ENCODE results near the gene TTYH1.

TTYH1 gene

GRCh38 chr19:54393381-54393780 is 21.9 kb upstream of the TTYH1 start:
- H3K9me2 ChIP-seq (replicated peaks; ENCODE audit: low read depth, low read length) = no peaks in the 10 kb centered on the region
- no peaks in the 10 kb centered on the region for H3K9me3 ChIP-seq (ENCODE audit: insufficient read depth, low read depth, low read length)
- H3K27me3 ChIP-seq (ENCODE audit: insufficient read depth, low read length, poor library complexity, severe bottlenecking) = no peaks in the 10 kb centered on the region
- no peaks in the 10 kb centered on the region for H3K36me3 ChIP-seq (ENCODE audit: insufficient read depth, low read length)
- H4K20me1 ChIP-seq (ENCODE audit: insufficient read depth, low read length, poor library complexity, severe bottlenecking) = no peaks in the 10 kb centered on the region
- H2AFZ ChIP-seq (ENCODE audit: low read length) = no peak overlapping the region
- no peak overlapping the region for H3K4me3 ChIP-seq (ENCODE audit: low read length, poor library complexity, severe bottlenecking)
- peaks cover 27% of the 10 kb centered on the region for H3K79me2 ChIP-seq (ENCODE audit: insufficient read depth, low read length)
- H3K9ac ChIP-seq (ENCODE audit: low read depth, low read length, poor library complexity, severe bottlenecking) = no peak overlapping the region
- H3K4me2 ChIP-seq (ENCODE audit: low read depth, low read length, poor library complexity, severe bottlenecking) = no peak overlapping the region
- peaks cover 29% of the 10 kb centered on the region for H3K4me1 ChIP-seq (ENCODE audit: insufficient read depth, low read length, poor library complexity, severe bottlenecking)
- TF ChIP-seq CTCF (conservative IDR thresholded peaks at IDR 0.05; ENCODE audit: low read length) (no peak), EZH2phosphoT487 (IDR thresholded peaks at IDR 0.05; ENCODE audit: borderline replicate concordance) (no peak)
- H3F3A ChIP-seq (ENCODE audit: low read depth) = peaks cover 7% of the 10 kb centered on the region

GRCh38 chr19:54395685-54396084 is 19.6 kb upstream of the TTYH1 start:
- H3F3A ChIP-seq (ENCODE audit: low read depth) = no peaks in the 10 kb centered on the region
- H3K9me2 ChIP-seq (replicated peaks; ENCODE audit: low read depth, low read length) = no peaks in the 10 kb centered on the region
- H2AFZ ChIP-seq (ENCODE audit: low read length) = no peak overlapping the region
- H3K9me3 ChIP-seq (ENCODE audit: insufficient read depth, low read depth, low read length) = no peaks in the 10 kb centered on the region
- no peak overlapping the region for H3K4me3 ChIP-seq (ENCODE audit: low read length, poor library complexity, severe bottlenecking)
- H3K27me3 ChIP-seq (ENCODE audit: insufficient read depth, low read length, poor library complexity, severe bottlenecking) = no peaks in the 10 kb centered on the region
- no peak overlapping the region for H3K9ac ChIP-seq (ENCODE audit: low read depth, low read length, poor library complexity, severe bottlenecking)
- peaks cover 7% of the 10 kb centered on the region for H3K4me1 ChIP-seq (ENCODE audit: insufficient read depth, low read length, poor library complexity, severe bottlenecking)
- peaks cover 8% of the 10 kb centered on the region for H3K79me2 ChIP-seq (ENCODE audit: insufficient read depth, low read length)
- no peaks in the 10 kb centered on the region for H4K20me1 ChIP-seq (ENCODE audit: insufficient read depth, low read length, poor library complexity, severe bottlenecking)
- no peak overlapping the region for H3K4me2 ChIP-seq (ENCODE audit: low read depth, low read length, poor library complexity, severe bottlenecking)
- TF ChIP-seq EZH2phosphoT487 (IDR thresholded peaks at IDR 0.05; ENCODE audit: borderline replicate concordance) (no peak), CTCF (conservative IDR thresholded peaks at IDR 0.05; ENCODE audit: low read length) (no peak)
- no peaks in the 10 kb centered on the region for H3K36me3 ChIP-seq (ENCODE audit: insufficient read depth, low read length)

- no peak overlapping the region for H3K9ac ChIP-seq (ENCODE audit: low read depth, low read length, poor library complexity, severe bottlenecking)
- no peaks in the 10 kb centered on the region for H3F3A ChIP-seq (ENCODE audit: low read depth)
- H3K9me3 ChIP-seq (ENCODE audit: insufficient read depth, low read depth, low read length) = no peaks in the 10 kb centered on the region
- no peaks in the 10 kb centered on the region for H3K36me3 ChIP-seq (ENCODE audit: insufficient read depth, low read length)
- TF ChIP-seq EZH2phosphoT487 (IDR thresholded peaks at IDR 0.05; ENCODE audit: borderline replicate concordance) = no peak
- TF ChIP-seq CTCF (conservative IDR thresholded peaks at IDR 0.05; ENCODE audit: low read length) = no peak
- no peaks in the 10 kb centered on the region for H3K9me2 ChIP-seq (replicated peaks; ENCODE audit: low read depth, low read length)
- no peaks in the 10 kb centered on the region for H4K20me1 ChIP-seq (ENCODE audit: insufficient read depth, low read length, poor library complexity, severe bottlenecking)
- no peak overlapping the region for H3K4me3 ChIP-seq (ENCODE audit: low read length, poor library complexity, severe bottlenecking)
- no peaks in the 10 kb centered on the region for H3K4me1 ChIP-seq (ENCODE audit: insufficient read depth, low read length, poor library complexity, severe bottlenecking)
- H3K79me2 ChIP-seq (ENCODE audit: insufficient read depth, low read length) = no peaks in the 10 kb centered on the region
- H2AFZ ChIP-seq (ENCODE audit: low read length) = no peak overlapping the region
- H3K4me2 ChIP-seq (ENCODE audit: low read depth, low read length, poor library complexity, severe bottlenecking) = no peak overlapping the region
- no peaks in the 10 kb centered on the region for H3K27me3 ChIP-seq (ENCODE audit: insufficient read depth, low read length, poor library complexity, severe bottlenecking)
Observed at GRCh38 chr19:54399189-54399588, 16.1 kb upstream of the TTYH1 start.

Data from Loucy (cell line).